ENCODE data around the gene AMY1B. TPM values are rescaled to one million over a fixed set of nuclear protein-coding genes. Genes with fewer than 3 reads are reported as not detected.
"Not testable (repeated sequence)": the region's sequence is repeated elsewhere in the genome, so short reads cannot be mapped to it uniquely, and the experiment has no call there.

AMY1B gene
- total RNA-seq, 1 donor from 2014 or later: not detected

GRCh38 chr1:103650889-103651288 is 45.1 kb downstream of the AMY1B start:
- H3K4me3 Mint-ChIP-seq; H3K4me1 Mint-ChIP-seq; intact Hi-C loops (cut with micrococcal nuclease); DNase-seq; H3K36me3 Mint-ChIP-seq (ENCODE audit: low read depth); H3K9me3 Mint-ChIP-seq; H3K27me3 Mint-ChIP-seq; H3K27ac Mint-ChIP-seq: not testable (repeated sequence)

- H3K36me3 Mint-ChIP-seq (ENCODE audit: low read depth); H3K27ac Mint-ChIP-seq; intact Hi-C loops (cut with micrococcal nuclease); H3K4me1 Mint-ChIP-seq; H3K4me3 Mint-ChIP-seq; H3K27me3 Mint-ChIP-seq; H3K9me3 Mint-ChIP-seq; DNase-seq: not testable (repeated sequence)
Observed at GRCh38 chr1:103650305-103650704, 45.7 kb downstream of the AMY1B start.

- H3K27me3 Mint-ChIP-seq; DNase-seq; H3K36me3 Mint-ChIP-seq (ENCODE audit: low read depth); H3K4me3 Mint-ChIP-seq; intact Hi-C loops (cut with micrococcal nuclease); H3K4me1 Mint-ChIP-seq; H3K27ac Mint-ChIP-seq; H3K9me3 Mint-ChIP-seq: not testable (repeated sequence)
Observed at GRCh38 chr1:103643908-103644307, 52.1 kb downstream of the AMY1B start.

GRCh38 chr1:103641194-103641593 is 54.8 kb downstream of the AMY1B start:
- H3K27me3 Mint-ChIP-seq; H3K4me3 Mint-ChIP-seq; DNase-seq; H3K9me3 Mint-ChIP-seq; H3K4me1 Mint-ChIP-seq; H3K36me3 Mint-ChIP-seq (ENCODE audit: low read depth); intact Hi-C loops (cut with micrococcal nuclease); H3K27ac Mint-ChIP-seq: not testable (repeated sequence)

Other genes starting within 250 kb of the AMY1B start
- gene RNPC3, start 170.5 kb downstream of the AMY1B start, total RNA-seq: 18.7 and 20.7 TPM in 2 replicates
- 3.2 and 5.9 TPM in 2 replicates for gene AMY2B, start 124.6 kb downstream of the AMY1B start, total RNA-seq
- gene AMY2A, start 78.8 kb downstream of the AMY1B start, total RNA-seq: 0.40 TPM in 1 of 2 replicates, not detected in the other
- not detected in 2 replicates for gene AMY1A, start 40.5 kb downstream of the AMY1B start, total RNA-seq
- not detected in 2 replicates for gene AMY1C, start 53.7 kb upstream of the AMY1B start, total RNA-seq